GM23248 (cell line): ENCODE data around the gene PANX2.

Experiments
- EZH2 ChIP-seq: fragments of 200-600 bp; sonication (generic); IDR thresholded peaks from 2 replicates; pipeline ENCODE4 v1.6.1; 2018; ENCODE audit warnings: antibody characterized with exemption, mild to moderate bottlenecking; ENCODE audit not compliant: insufficient read depth, poor library complexity, severe bottlenecking
- EZH2phosphoT487 ChIP-seq: fragments of 200-600 bp; sonication (generic); IDR thresholded peaks from 2 replicates; pipeline ENCODE4 v1.6.1; 2018; ENCODE audit warnings: antibody characterized with exemption, moderate library complexity, mild to moderate bottlenecking, low read depth; ENCODE audit not compliant: insufficient read depth

- no peak for TF ChIP-seq EZH2phosphoT487
- TF ChIP-seq EZH2 = no peak
These were observed 44.9 kb downstream of the PANX2 start for GRCh38 chr22:50215297-50216054.
